A549 (cell line): Measurements from ENCODE around the gene FOSL1.
A peak's percentile ranks its signal among the peaks of the same experiment; 100 is the strongest.

Experiments used
- CTCF ChIP-seq: fragments of >200 bp; sonication (Bioruptor Twin); formaldehyde crosslinking; IDR thresholded peaks from 3 replicates; pipeline ENCODE4 v1.5.1; 2016
- ESRRA ChIP-seq: fragments of 150-350 bp; IDR thresholded peaks from 2 replicates; pipeline ENCODE4 v1.6.1; 2014; ENCODE audit warnings: mild to moderate bottlenecking, low read length, borderline replicate concordance
- POLR2A ChIP-seq: IDR thresholded peaks from 2 replicates; pipeline ENCODE4 v1.6.1; 2012; ENCODE audit warnings: mild to moderate bottlenecking, low read length

GRCh38 chr11:65911682-65912568, 11.7 kb upstream of the FOSL1 start:
- TF ChIP-seq CTCF (peak; percentile 43; the same call in 2 of the 3 replicates), POLR2A (no peak), ESRRA (no peak)
